Measurements from ENCODE around the gene COL18A1.
"Not testable (repeated sequence)": the region's sequence is repeated elsewhere in the genome, so short reads cannot be mapped to it uniquely, and the experiment has no call there.

COL18A1 gene

GRCh38 chr21:45499201-45499750 is 94.3 kb downstream of the COL18A1 start:
- no peak for DNase-seq (ENCODE audit: low read depth)
- in situ Hi-C loops (cut with HindIII; ENCODE audit: low sequenced_read_pairs), result no loop called here
- H3K4me3 ChIP-seq (ENCODE audit: low read depth, low read length), result no peak overlapping the region
- no peak for TF ChIP-seq CTCF (IDR thresholded peaks at IDR 0.05; ENCODE audit: low read depth, low read length, missing control alignments)

- no peak overlapping the region for H3K4me3 ChIP-seq (ENCODE audit: low read depth, low read length)
- in situ Hi-C loops (cut with HindIII; ENCODE audit: low sequenced_read_pairs), result no loop called here
- no peak for TF ChIP-seq CTCF (IDR thresholded peaks at IDR 0.05; ENCODE audit: low read depth, low read length, missing control alignments)
- no peak for DNase-seq (ENCODE audit: low read depth)
Measured at GRCh38 chr21:45499970-45500577, 95.1 kb downstream of the COL18A1 start.

- H3K4me3 ChIP-seq (ENCODE audit: low read depth, low read length); in situ Hi-C loops (cut with HindIII; ENCODE audit: low sequenced_read_pairs); DNase-seq (ENCODE audit: low read depth): not testable (repeated sequence)
Measured at GRCh38 chr21:45501081-45502005, 96.4 kb downstream of the COL18A1 start.

GRCh38 chr21:45502006-45502345 is 97.0 kb downstream of the COL18A1 start:
- DNase-seq (ENCODE audit: low read depth), result no peak
- in situ Hi-C loops (cut with HindIII; ENCODE audit: low sequenced_read_pairs), result no loop called here

GRCh38 chr21:45502600-45502999 is 97.6 kb downstream of the COL18A1 start:
- no peak for TF ChIP-seq CTCF (IDR thresholded peaks at IDR 0.05; ENCODE audit: low read depth, low read length, missing control alignments)
- no peak for DNase-seq (ENCODE audit: low read depth)
- H3K4me3 ChIP-seq (ENCODE audit: low read depth, low read length), result no peak overlapping the region
- in situ Hi-C loops (cut with HindIII; ENCODE audit: low sequenced_read_pairs), result no loop called here

More at GRCh38 chr21:45502006-45502345, 97.0 kb downstream of the COL18A1 start:
- TF ChIP-seq CTCF (IDR thresholded peaks at IDR 0.05; ENCODE audit: low read depth, low read length, missing control alignments), result no peak
- H3K4me3 ChIP-seq (ENCODE audit: low read depth, low read length), result no peak overlapping the region

GRCh38 chr21:45503226-45503625 is 98.3 kb downstream of the COL18A1 start:
- H3K4me3 ChIP-seq (ENCODE audit: low read depth, low read length); DNase-seq (ENCODE audit: low read depth); in situ Hi-C loops (cut with HindIII; ENCODE audit: low sequenced_read_pairs): not testable (repeated sequence)

- no peak for TF ChIP-seq CTCF (IDR thresholded peaks at IDR 0.05; ENCODE audit: low read depth, low read length, missing control alignments)
- in situ Hi-C loops (cut with HindIII; ENCODE audit: low sequenced_read_pairs), result no loop called here
- H3K4me3 ChIP-seq (ENCODE audit: low read depth, low read length), result no peak overlapping the region
- DNase-seq (ENCODE audit: low read depth), result no peak
Measured at GRCh38 chr21:45504021-45504515, 99.1 kb downstream of the COL18A1 start.

Measured in astrocyte of the cerebellum (primary cell).